MG63 (cell line): Measurements from ENCODE around the gene OR10J4. TPM values are rescaled to one million over a fixed set of nuclear protein-coding genes. Genes with fewer than 3 reads are reported as not detected.

Experiments
- DNase-seq: peaks from one replicate; pipeline ENCODE4 v3.0.0-alpha.2; 2020
- H3K27me3 ChIP-seq: fragments of 250-450 bp; sonication (Bioruptor Pico); 2 replicates; pipeline ENCODE4 v1.5.1; 2020; ENCODE audit warnings: mild to moderate bottlenecking, moderate library complexity
- H3K36me3 ChIP-seq: fragments of 250-450 bp; sonication (Bioruptor Pico); 2 replicates; pipeline ENCODE4 v1.5.1; 2020; ENCODE audit warnings: mild to moderate bottlenecking, moderate library complexity
- H3K4me3 ChIP-seq: fragments of 250-450 bp; sonication (Bioruptor Pico); 2 replicates; pipeline ENCODE4 v1.5.1; 2020; ENCODE audit warnings: mild to moderate bottlenecking, moderate library complexity
- H3K9me3 ChIP-seq: fragments of 250-450 bp; sonication (Bioruptor Pico); 2 replicates; pipeline ENCODE4 v1.5.1; 2020; ENCODE audit warnings: mild to moderate bottlenecking, moderate library complexity
- total RNA-seq: library from RNA; depleted of rRNA; stranded (reverse); fragments of >200 nt; shearing (Covaris generic); gene quantifications from 2 replicates; pipeline ENCODE4 v1.2.3, GENCODE V29; 2014; ENCODE audit warnings: low replicate concordance; rRNA removed

Gene OR10J4
- total RNA-seq, 1 experiment from 2014 or later = not detected

DNA sequence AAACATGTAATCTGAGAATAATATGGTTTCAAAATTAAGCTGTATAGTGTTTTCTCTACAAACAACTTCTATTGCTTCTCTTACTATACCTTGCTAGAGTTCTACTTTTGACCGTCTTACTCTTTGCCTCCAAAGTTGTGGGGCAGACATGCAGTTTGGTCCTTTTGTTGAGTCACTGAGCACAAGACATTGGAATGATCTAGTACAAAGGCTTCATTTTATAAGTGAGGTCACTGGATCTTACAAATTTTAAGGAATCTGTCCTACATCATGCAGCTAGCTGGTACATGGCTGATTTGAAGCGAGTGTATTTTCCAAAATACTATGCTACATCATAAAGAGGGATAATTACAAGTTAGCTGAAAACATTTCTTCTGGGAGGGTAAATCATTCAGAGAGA lies 36.3 kb downstream of the OR10J4 start:
- H3K9me3 ChIP-seq = no peaks in the 10 kb centered on the region
- H3K36me3 ChIP-seq = no peaks in the 10 kb centered on the region
- peaks cover 3% of the 10 kb centered on the region; the same call in 1 of the 2 replicates for H3K27me3 ChIP-seq
- H3K4me3 ChIP-seq = no peak overlapping the region
- no peak for DNase-seq

DNA sequence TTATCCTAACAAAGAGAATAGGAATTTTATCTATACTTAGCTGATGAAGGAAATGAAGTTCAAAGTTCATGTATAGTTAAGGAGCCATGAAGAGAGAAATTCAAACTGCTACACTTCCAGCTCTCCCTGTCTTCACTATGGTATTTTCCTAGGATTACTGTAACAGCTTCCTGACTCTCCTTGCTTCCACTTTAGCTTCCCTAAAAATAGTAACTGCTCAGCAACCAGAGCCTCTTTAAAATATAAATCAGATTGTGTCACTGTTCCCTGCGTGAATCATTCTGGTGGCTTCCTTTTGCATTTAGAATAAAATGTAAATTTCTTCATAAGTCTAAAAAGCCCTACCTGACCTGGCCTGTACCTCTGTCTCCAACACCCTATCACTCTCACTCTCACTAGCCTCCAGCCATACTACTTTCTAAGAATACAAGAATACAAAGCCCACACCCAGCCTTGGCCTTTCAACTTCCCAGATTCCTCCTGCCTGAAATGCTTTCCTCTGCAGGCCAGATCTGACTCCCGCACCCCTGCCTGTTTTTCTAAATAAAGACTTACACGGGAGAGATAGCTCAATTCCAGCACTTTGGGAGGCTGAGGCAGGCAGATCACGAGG lies 38.0 kb downstream of the OR10J4 start:
- DNase-seq = no peak
- Histone ChIP-seq H3K27me3 (peaks cover 5% of the 10 kb centered on the region; the same call in 1 of the 2 replicates), H3K36me3 (no peaks in the 10 kb centered on the region), H3K9me3 (no peaks in the 10 kb centered on the region), H3K4me3 (no peak overlapping the region)

DNA sequence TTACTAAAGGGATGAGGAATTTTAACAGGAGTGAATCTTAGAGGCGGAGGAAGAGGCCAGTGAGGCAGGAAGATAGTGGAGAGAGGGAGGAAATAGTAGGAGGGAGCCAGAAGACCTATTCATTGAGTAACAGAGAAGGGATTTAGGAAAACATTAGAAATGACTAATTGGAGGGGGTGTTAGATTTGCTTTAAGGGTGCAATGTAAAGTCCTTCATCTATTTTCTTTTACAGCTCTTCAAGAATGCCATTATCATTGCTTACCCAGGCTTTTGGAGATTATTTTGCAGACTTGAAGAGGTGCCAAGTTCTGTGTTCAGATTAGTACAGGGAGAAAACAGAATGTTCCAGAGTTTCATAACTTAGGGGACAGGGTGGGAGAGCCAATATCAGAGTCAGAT lies 41.3 kb downstream of the OR10J4 start:
- Histone ChIP-seq H3K27me3 (peaks cover 5% of the 10 kb centered on the region; the same call in 1 of the 2 replicates), H3K36me3 (no peaks in the 10 kb centered on the region), H3K9me3 (no peaks in the 10 kb centered on the region), H3K4me3 (no peak overlapping the region)
- DNase-seq = no peak

DNA sequence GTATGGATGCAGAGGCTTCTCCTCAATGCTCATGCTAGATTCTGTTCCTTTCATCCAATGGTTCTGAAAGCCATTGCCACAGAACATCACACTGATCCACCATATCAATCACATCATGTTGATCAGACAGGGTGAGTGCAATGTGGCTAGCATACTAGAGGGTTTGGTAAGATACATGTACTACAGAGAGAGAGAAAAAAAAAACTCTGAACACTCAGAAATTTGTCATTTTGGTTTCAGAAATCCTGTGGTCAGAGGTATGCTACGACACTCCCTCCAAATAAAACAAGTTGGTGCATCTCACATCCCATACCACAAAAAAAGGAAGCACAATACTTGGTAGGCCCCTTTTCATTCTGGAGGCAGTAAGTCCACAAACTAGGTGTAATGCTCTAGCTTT lies 42.9 kb downstream of the OR10J4 start:
- Histone ChIP-seq H3K27me3 (peaks cover 5% of the 10 kb centered on the region; the same call in 1 of the 2 replicates), H3K9me3 (no peaks in the 10 kb centered on the region), H3K4me3 (no peak overlapping the region), H3K36me3 (no peaks in the 10 kb centered on the region)
- DNase-seq = no peak

Other genes starting within 250 kb of the OR10J4 start
- not detected in 2 replicates for gene ACKR1, start 227.3 kb upstream of the OR10J4 start, total RNA-seq
- not detected in 2 replicates for gene FCER1A, start 129.9 kb upstream of the OR10J4 start, total RNA-seq
- not detected in 2 replicates for gene OR10J1, start 7.5 kb downstream of the OR10J4 start, total RNA-seq
- gene OR10J5, start 103.8 kb downstream of the OR10J4 start, total RNA-seq = not detected in 2 replicates
- gene APCS, start 155.6 kb downstream of the OR10J4 start, total RNA-seq = not detected in 2 replicates